ENCODE measurements around the gene NIPAL3.

DNA sequence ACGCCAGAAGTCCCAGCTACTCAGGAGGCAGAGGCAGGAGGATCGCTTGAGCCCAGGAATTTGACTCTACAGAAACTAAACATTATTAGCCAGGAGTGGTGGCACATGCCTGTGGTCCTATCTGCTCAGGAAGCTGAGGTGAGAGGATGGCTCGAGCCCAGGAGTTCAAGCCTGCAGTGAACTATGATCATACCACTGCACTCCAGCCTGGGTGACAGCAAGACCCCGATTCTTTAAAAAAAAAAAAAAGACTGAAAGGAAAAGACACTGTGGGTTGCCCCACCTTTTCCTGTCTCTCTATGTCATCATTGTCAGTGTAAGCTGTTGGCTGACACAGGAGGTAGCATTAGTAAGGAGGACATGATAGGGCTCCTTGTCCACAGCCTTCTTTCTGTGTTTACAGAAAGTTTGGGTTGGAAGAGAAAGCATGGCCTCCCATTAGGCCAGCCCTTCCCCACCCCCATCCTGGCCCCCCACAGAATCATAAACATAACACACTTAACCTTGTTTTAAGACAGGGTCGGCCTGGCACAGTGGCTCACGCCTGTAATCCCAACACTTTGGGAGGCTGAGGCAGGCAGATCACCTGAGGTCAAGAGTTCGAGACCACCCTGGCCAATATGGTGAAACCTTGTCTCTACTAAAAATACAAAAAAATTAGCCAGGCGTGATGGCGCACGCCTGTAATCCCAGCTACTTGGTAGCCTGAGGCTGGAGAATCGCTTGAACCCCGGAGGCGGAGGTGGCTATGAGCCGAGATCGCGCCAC is 66.4 kb downstream of the NIPAL3 start:
- no peak for TF ChIP-seq GABPA (IDR thresholded peaks at IDR 0.05; ENCODE audit: low read depth)
- TF ChIP-seq, protein P1, sequence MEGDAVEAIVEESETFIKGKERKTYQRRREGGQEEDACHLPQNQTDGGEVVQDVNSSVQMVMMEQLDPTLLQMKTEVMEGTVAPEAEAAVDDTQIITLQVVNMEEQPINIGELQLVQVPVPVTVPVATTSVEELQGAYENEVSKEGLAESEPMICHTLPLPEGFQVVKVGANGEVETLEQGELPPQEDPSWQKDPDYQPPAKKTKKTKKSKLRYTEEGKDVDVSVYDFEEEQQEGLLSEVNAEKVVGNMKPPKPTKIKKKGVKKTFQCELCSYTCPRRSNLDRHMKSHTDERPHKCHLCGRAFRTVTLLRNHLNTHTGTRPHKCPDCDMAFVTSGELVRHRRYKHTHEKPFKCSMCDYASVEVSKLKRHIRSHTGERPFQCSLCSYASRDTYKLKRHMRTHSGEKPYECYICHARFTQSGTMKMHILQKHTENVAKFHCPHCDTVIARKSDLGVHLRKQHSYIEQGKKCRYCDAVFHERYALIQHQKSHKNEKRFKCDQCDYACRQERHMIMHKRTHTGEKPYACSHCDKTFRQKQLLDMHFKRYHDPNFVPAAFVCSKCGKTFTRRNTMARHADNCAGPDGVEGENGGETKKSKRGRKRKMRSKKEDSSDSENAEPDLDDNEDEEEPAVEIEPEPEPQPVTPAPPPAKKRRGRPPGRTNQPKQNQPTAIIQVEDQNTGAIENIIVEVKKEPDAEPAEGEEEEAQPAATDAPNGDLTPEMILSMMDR (IDR thresholded peaks at IDR 0.05; ENCODE audit: insufficient read depth, low read length) = no peak
